AG10803 (cell line): ENCODE data around the gene GNAT1.

Source experiments
- DNase-seq: peaks from one replicate; pipeline ENCODE4 v3.0.0; 2010; ENCODE audit warnings: low read depth
- H3K4me3 ChIP-seq: 2 replicates; pipeline ENCODE4 v1.5.1; 2011; ENCODE audit warnings: mild to moderate bottlenecking, low read length, control low read depth
- CTCF ChIP-seq: conservative IDR thresholded peaks from 2 replicates; pipeline ENCODE4 v1.5.1; 2011; ENCODE audit warnings: mild to moderate bottlenecking, low read length, control low read depth, inconsistent platforms

GNAT1 gene

DNA sequence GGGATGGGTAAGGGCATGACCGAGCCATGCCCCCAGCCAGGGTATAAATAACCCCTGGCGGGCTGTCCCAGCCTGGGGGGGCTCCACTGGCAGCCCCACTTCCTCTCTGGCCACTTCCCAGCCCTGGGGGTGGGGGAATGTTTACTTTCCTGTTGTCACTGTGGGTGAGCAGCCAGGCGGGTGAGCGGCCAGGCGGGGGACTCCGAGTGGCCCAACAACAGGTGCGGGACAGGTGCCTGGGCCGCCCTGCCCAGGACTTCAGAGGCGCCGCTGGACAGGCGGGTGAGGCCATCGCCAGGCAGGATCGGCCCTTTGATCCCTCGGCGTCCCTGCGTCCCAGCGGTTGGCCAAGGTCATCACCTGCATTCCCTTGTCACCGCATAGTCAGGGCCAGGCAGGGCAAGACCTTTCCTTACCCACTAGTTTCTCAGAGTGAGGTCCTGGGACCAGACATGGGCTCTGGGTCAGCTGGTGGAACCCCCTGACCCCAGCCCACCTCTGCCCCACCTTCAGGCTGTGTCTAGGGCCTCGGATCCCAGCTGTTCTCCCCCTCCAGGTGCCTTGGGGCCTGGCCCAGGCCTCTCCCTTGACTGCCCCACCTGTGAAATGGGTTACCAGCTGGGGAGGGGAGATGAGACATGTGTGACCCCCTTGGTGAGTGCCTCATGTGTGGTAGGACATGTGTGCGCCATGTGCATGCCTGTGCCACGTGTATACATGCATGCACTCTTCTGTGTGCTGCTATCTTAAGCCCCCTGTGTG is 19.7 kb upstream of the GNAT1 start:
- no peak for TF ChIP-seq CTCF
- H3K4me3 ChIP-seq = no peak overlapping the region
- DNase-seq = no peak

DNA sequence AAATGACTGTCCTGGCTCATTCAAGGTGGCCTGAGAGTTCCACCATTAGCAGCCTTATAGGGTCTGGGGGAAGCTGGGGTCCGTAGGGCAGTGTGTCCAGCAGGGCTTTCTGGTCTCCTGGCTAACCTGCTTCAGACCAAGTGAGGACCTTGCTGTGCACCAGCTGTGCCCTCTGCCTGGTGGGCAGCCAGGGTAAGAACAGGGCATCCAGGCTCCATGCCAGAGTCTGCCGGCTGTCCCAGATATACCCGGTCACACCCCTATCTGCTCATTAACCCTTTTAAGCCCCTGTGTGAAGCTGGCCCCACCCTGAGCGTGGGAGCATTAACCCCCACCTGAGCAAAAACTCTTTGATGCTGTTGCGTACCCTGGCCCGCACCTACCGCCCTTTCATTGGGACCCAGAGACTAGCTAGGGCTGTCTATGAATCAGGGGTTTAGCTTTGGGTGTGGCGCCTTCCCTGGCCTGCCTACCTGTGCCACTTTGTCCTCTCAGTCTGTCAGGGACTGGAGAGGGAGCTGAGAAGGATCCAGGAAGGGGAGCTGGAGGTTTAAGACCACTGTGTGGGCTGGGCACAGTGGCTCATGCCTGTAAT is 18.7 kb upstream of the GNAT1 start:
- no peak overlapping the region for H3K4me3 ChIP-seq
- no peak for DNase-seq
- TF ChIP-seq CTCF = no peak

- H3K4me3 ChIP-seq = no peak overlapping the region
- no peak for TF ChIP-seq CTCF
- DNase-seq = no peak
These were observed 17.5 kb upstream of the GNAT1 start for GRCh38 chr3:50173685-50174516.

- H3K4me3 ChIP-seq = no peak overlapping the region
- no peak for TF ChIP-seq CTCF
- DNase-seq = no peak
These were observed 16.9 kb upstream of the GNAT1 start for GRCh38 chr3:50174517-50174895.

GRCh38 chr3:50174947-50175524 is 16.4 kb upstream of the GNAT1 start:
- TF ChIP-seq CTCF = no peak
- no peak overlapping the region for H3K4me3 ChIP-seq
- no peak for DNase-seq

DNA sequence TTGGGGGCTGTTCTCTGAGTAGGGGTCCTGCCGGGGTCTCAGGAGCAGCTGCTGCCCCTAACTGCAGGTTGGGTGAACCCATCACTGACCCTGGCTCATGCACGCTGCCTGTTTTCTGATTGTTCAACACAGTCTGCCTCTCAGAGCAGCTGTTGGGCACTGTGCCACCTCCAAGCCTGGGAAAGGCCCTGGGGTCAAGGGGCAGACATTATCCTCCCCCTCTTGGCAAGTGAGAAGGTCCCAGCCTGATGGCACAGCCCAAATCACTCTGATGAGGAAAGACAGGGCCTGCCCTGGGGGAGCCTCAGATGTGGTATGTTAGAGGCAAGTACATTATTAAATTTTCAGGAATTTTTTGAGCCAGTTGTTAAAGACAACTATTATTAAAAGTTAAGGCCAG is 14.1 kb upstream of the GNAT1 start:
- H3K4me3 ChIP-seq = no peak overlapping the region
- TF ChIP-seq CTCF = no peak
- no peak for DNase-seq
